Erythroblast (primary cell): Measurements from ENCODE around the gene TUG1.

Experiments used
- GATA1 ChIP-seq: IDR thresholded peaks from 2 replicates; pipeline ENCODE4 v1.6.1; 2011; ENCODE audit warnings: low read depth, mild to moderate bottlenecking, control low read depth, low read length, moderate library complexity
- POLR2A ChIP-seq: IDR thresholded peaks from 2 replicates; pipeline ENCODE4 v1.6.1; 2011; ENCODE audit warnings: mild to moderate bottlenecking, low read length

DNA sequence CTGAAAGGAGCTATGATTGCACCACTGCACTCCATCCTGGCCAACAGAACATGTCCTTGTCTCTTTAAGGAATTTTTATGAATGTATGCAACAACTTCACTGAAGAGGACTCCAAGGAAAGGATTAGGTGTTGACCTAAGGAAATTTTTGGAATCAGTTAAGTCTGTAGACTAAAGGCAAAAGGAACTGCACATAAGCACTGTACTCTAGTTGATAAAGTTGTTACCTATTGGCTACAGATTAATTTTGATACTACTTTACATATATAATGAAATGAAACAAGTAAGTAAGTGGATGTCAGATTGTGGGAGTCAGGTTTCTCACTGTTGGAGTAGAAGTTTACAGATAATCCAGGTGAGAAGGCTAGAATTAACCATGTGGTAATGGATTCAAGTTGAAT is 36.5 kb downstream of the TUG1 start:
- no peak for TF ChIP-seq POLR2A
- no peak for TF ChIP-seq GATA1
